ENCODE data around the gene CNKSR2.

CNKSR2 gene

GRCh38 chrX:21683941-21684340 is 309.7 kb downstream of the CNKSR2 start:
- no peak for DNase-seq

GRCh38 chrX:21691512-21692018 is 317.3 kb downstream of the CNKSR2 start:
- no peak for DNase-seq

- no peak for DNase-seq
These were observed 324.1 kb downstream of the CNKSR2 start for GRCh38 chrX:21698272-21698671.

GRCh38 chrX:21699136-21699535 is 324.9 kb downstream of the CNKSR2 start:
- no peak for DNase-seq

GRCh38 chrX:21700275-21700674 is 326.1 kb downstream of the CNKSR2 start:
- DNase-seq = no peak

GRCh38 chrX:21700967-21701366 is 326.7 kb downstream of the CNKSR2 start:
- DNase-seq = no peak

GRCh38 chrX:21702725-21703124 is 328.5 kb downstream of the CNKSR2 start:
- DNase-seq = no peak
